Stimulated activated CD4-positive, alpha-beta T cell treated with anti-CD3 and anti-CD28 coated beads, Interleukin-2, amount 100 ng/mL, for 48 hours (primary cell): ENCODE results near the gene ODAD4.
"Not testable (repeated sequence)": the region's sequence is repeated elsewhere in the genome, so short reads cannot be mapped to it uniquely, and the experiment has no call there.

Experiments
- DNase-seq, 2 donors: peaks; one replicate each; pipeline ENCODE4 v3.0.0-alpha.2; 2020

ODAD4 gene

GRCh38 chr17:41974031-41974430 lies 43.6 kb downstream of the ODAD4 start:
- DNase-seq, result no peak

GRCh38 chr17:41974658-41975057 lies 44.2 kb downstream of the ODAD4 start:
- no peak for DNase-seq

GRCh38 chr17:41975099-41976083 lies 45.0 kb downstream of the ODAD4 start:
- DNase-seq, result no peak

DNA sequence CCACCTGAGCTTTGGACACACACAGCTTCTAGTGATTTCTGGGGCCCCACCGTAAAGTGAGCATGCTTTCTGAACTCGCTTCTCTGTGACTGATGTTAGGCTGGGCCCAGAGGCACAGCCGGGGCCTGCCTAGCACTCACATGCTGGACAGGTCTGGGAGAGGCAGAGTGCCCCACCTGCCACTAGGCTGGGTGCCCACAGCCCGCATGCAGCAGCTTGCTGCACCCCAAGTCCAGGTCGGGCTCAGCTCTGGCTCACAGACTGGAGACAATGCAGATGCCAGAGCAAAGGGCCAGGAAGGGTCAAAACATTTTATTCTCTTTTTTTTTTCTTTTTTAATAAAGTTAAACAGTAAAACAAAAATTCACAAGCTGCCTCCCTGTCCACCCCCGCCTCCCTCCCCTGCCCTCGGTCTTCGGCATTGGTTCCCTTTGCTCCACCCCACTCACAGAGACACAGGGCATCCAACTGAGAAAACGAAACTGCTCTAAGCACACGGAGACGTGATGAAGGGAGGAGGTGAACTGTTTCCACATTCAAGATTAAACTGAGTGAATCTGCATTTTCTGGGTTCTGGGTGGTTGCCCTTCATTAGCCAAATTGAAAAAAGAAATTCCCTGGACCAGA lies 45.8 kb downstream of the ODAD4 start:
- no peak for DNase-seq

DNA sequence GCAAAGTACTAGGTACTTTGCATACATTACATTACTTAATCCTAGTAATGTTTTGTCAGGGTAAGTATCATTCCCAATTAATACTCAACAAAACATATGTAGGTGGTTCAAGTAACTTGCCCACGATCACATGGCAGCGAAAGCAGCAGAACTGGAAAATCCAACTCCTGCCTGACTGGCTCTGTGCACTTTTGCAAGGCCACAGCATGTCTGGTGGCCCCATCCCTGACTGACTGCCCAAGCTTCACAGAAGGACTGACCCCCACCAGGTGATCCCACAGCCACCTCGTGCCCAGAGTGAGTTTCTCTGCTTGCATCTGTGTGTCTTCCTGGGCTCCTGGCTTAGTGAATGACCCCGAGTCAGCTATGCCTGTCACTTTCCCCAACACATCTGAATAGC lies 47.6 kb downstream of the ODAD4 start:
- no peak for DNase-seq

- no peak for DNase-seq
Measured at GRCh38 chr17:41982026-41982760, 51.8 kb downstream of the ODAD4 start.

DNA sequence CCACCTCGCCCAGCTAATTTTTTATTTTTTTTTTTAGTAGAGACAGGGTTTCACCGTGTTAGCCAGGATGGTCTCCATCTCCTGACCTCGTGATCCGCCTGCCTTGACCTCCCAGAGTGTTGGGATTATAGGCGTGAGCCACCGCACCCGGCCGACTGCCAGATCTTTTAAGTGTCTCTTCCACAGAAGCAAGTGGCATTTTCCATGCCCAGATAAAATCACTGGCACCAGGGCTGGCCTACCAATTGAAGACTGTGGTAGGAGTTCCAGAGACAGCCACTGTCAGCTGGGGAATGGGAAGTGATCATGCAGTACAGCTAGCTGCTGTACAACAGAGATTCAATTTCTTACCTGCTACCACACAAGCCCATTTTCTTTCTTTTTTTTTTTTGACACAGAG lies 54.0 kb downstream of the ODAD4 start:
- DNase-seq, result no peak

GRCh38 chr17:41985919-41986318 lies 55.5 kb downstream of the ODAD4 start:
- DNase-seq, result no peak

GRCh38 chr17:41986634-41987033 lies 56.2 kb downstream of the ODAD4 start:
- no peak for DNase-seq

DNA sequence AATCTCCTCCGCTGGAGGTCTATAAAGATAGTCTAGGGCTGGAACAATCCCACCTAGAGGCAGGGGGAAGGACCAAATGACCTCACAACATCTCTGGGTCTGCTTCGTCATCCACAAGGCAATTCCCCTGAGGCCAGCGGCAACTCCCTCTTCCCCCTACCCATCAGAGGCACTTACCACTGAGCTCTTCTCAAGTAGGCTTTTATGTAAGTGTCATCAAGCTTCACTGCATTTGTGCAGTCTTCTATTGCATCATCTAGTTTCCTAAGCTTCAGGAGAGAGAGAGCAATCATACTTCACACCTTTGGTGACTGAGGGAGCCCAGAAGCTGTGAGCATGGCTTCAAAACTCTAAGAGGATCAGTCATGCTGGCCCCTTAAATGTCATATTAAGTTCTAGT lies 57.2 kb downstream of the ODAD4 start:
- DNase-seq, result no peak

DNA sequence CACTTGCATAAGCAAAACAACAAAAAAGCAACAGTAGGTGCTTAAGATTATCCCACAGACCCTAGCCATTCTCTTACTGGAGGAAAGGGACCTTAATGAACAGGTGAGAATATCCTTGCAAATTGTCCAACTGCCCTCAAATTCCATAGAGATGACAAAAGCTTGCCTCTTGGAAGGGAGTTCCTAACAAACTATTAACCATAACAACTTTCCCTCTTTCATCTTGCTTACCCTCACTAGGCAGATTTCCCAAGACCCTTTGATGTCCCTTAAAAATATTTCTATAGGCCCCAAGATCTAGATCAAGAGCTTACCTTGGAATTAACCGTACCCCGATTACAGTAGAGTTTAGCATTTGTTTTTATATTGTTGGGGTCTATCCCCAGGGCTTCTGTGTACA lies 58.0 kb downstream of the ODAD4 start:
- no peak for DNase-seq

- no peak for DNase-seq
Measured at GRCh38 chr17:41989702-41990419, 59.4 kb downstream of the ODAD4 start.

DNA sequence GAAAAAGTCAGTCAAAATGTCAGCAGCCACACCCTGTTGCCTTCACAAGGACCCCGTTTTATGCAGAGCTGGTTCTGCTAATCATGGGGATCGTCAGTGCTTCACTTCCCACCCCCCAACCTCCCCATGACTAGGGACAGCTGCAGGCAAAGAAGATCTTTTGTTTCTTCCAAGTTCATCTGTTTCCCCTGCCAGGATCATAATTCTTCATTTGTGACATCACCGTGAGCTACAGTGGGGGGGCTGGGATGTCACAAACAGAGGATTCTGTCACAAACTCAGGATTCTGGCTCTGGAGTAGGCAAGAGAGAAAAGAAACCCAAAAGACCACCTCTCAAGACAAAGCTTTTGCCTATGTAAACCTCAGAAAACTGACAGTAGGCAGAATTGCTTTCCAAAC lies 62.2 kb downstream of the ODAD4 start:
- DNase-seq, result no peak

- DNase-seq, result no peak
Measured at GRCh38 chr17:41996855-41997164, 66.4 kb downstream of the ODAD4 start.

DNA sequence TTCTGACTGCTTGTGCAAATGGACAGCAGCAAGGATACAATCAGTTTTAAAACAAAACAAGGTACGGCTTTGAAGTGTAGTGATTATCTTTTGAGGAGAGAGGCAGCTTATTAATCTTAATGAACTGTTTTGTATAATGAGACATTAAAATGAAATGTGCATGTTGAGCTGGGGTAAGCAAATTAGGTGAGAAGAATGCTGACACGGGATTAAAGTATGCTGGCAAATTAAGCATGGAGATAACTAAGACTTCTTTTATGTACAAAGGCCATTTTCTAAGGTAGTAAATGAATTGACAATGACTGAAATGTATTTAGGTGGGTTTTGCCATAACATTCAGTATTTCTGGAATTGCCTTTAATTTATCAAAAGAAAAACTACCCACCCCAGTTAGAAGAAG lies 68.1 kb downstream of the ODAD4 start:
- no peak for DNase-seq

DNA sequence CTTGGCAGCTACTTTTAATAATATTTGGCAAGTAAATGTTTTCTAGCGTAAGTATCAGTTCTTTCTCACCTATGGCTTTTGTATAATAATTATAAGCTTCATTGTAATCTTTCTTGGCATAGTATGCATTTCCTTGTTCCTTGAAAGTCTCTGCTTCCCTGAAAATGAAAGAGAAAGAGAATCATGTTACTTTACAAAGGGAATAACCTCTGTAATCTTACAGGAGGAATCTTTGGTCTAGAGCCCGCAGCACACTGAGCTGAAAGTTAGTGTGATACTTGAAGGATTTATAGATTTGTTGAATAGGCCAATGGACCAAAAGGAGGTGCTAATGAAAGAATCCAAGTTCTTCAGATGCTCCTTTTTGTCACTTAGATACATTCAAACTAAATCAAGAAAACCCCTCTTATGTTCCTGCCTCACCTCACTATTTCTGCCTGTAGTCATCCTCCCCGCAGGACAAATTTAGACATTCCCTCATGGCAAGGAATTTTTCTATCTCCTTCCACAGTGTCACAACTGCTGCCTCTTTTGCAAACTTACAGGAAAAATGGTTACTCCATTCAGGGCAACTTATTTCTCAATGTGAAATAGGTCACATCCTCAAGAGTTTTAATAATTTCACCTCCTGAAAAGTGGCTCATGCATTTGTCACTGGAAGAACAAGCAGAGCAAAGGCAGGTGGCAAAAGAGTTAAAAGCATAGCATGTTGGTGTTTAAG lies 70.2 kb downstream of the ODAD4 start:
- DNase-seq, result no peak

DNA sequence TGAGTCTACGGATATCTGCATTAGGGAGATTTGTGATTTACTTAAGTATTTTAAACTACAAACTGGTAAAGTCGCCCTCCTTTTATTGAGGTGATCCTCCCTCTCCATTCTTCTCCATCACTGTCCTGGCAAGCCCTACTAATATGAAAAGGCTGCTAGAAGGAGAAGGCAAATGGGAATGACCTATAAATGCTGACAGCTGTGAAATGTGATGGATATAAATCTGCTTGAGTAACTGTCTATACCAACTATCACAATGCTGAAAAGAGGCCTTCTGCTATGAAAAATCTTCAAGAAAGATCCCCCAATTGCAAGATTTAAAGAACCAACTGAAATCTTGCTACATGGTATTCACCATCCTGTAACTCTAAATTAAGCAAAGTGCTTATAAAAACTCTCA lies 71.3 kb downstream of the ODAD4 start:
- no peak for DNase-seq

DNA sequence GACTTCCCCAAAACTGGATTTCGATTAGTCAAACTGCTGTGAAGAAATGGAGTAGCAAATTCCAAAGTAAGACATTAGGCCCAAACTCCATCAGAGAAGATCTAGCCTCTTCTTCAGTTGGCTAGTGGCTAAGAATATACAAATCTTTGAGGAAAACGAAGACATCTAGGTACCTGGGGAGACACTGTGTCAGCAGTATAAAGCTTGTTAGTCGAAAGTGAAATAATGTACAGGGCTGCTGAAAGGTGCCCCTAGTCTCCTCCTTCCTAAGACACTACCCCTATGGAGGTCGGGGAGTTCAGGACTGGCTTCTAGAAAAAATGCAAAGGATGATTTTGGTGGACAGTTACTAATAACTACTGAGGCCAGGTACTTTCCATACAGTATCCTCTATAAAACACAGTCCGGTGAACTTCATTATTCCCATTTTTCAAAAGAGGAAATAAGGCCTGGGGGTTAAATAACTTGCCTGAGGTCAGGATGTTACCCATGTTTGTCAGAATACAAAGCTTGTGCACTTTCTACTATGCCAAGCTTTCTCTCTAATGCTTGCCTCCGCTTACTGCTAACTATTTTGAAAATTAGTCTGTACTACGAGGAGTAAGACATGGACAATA lies 71.9 kb downstream of the ODAD4 start:
- no peak for DNase-seq

- DNase-seq, result no peak
Measured at GRCh38 chr17:42002792-42003301, 72.4 kb downstream of the ODAD4 start.

DNA sequence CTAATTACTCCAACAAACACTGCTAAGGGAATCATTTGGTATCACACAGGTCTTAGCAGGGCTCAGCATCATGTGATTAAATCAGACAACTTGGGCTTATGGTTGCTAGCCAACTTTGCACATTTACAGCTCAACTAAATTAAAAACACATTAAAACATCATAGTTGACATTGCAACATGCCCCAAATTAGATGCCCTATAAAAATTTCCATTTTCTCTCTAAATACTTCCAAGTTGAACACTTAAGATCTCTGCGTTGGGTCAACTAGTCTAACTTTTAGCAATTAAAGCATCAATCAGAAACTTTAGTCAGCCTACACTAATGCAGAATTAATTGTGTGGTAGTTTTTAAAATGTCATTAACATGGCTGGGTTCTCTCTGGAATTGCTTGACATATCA lies 74.7 kb downstream of the ODAD4 start:
- DNase-seq, result no peak

- no peak for DNase-seq
Measured at GRCh38 chr17:42009170-42009569, 78.8 kb downstream of the ODAD4 start.

GRCh38 chr17:42010266-42010680 lies 79.9 kb downstream of the ODAD4 start:
- not testable (repeated sequence) for DNase-seq
